Measurements from ENCODE around the gene PAWR.

PAWR gene

DNA sequence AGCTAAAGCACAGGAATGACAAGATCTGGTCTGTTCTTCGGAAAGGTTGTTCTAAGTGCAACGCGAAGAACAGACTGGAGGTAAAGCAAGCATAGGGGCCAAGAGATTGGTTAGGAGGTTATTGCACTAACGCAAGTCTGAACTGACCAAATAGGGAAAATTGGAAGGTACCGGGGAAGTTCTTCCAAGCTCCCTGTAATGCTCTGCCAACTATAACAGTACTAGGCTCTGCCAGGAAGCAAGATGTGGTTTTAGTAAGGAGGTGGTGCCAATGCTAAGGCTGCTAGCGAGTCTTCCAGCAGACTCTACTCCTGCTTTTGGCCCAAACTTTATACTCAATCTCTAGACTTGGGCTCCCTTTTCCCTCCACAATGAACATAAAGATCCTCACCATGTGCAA lies 138.6 kb downstream of the PAWR start:
- no peak overlapping the region for H3K9ac ChIP-seq
- no peak overlapping the region for H3K4me2 ChIP-seq
- H3K27me3 ChIP-seq (ENCODE audit: insufficient read depth, low read depth), result no peaks in the 10 kb centered on the region
- H3K79me2 ChIP-seq (ENCODE audit: insufficient read depth, low read depth), result no peaks in the 10 kb centered on the region
- H4K20me1 ChIP-seq (ENCODE audit: insufficient read depth), result no peaks in the 10 kb centered on the region
- TF ChIP-seq, protein P1, sequence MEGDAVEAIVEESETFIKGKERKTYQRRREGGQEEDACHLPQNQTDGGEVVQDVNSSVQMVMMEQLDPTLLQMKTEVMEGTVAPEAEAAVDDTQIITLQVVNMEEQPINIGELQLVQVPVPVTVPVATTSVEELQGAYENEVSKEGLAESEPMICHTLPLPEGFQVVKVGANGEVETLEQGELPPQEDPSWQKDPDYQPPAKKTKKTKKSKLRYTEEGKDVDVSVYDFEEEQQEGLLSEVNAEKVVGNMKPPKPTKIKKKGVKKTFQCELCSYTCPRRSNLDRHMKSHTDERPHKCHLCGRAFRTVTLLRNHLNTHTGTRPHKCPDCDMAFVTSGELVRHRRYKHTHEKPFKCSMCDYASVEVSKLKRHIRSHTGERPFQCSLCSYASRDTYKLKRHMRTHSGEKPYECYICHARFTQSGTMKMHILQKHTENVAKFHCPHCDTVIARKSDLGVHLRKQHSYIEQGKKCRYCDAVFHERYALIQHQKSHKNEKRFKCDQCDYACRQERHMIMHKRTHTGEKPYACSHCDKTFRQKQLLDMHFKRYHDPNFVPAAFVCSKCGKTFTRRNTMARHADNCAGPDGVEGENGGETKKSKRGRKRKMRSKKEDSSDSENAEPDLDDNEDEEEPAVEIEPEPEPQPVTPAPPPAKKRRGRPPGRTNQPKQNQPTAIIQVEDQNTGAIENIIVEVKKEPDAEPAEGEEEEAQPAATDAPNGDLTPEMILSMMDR (conservative IDR thresholded peaks at IDR 0.05; ENCODE audit: low read depth, low read length), result no peak
- no peak overlapping the region for H2AFZ ChIP-seq (ENCODE audit: low read depth)
- no peak overlapping the region for H3K27ac ChIP-seq
- H3K36me3 ChIP-seq (ENCODE audit: insufficient read depth), result no peaks in the 10 kb centered on the region
- H3K4me1 ChIP-seq (ENCODE audit: low read depth, poor library complexity, severe bottlenecking), result no peaks in the 10 kb centered on the region
- H3K4me3 ChIP-seq (IDR thresholded peaks at IDR 0.05; ENCODE audit: insufficient read depth, low read depth, low read length), result no peak overlapping the region

DNA sequence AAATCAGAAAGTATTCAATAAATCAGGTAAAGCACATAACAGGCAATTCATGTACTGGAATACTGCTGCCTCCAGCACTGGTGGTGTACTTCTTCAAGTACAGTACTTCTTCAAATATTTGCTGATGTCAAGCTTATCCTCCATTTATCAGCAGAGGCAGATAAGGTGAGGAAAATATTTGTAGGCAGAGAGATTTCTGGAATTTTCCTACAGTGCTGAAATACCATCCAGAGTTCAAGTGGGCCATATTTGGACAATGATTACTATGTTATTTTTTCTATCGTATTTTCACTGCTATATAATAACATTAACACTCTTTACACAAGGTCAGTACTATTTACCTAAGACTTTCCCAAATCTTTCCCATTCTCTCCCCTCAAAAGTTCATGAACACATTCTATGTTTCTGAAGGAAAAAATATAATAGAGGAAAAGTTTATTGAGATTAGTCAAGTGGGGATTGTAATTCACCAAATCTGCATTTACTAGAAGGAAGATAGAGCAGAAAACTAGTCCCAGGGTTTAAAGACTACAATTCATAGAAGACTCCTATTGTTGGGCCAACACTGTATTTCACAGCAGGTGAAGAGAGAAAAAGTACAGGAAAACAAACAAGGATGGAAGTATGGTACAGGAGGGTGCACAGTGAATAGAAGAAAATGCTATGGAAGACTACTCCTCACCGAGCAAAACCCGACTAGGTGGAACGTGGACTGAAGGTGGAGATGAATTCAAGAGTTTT lies 141.1 kb downstream of the PAWR start:
- Histone ChIP-seq H3K36me3 (ENCODE audit: insufficient read depth) (no peaks in the 10 kb centered on the region), H2AFZ (ENCODE audit: low read depth) (no peak overlapping the region), H3K9ac (no peak overlapping the region), H3K79me2 (ENCODE audit: insufficient read depth, low read depth) (no peaks in the 10 kb centered on the region), H4K20me1 (ENCODE audit: insufficient read depth) (no peaks in the 10 kb centered on the region), H3K27ac (no peak overlapping the region), H3K27me3 (ENCODE audit: insufficient read depth, low read depth) (no peaks in the 10 kb centered on the region), H3K4me1 (ENCODE audit: low read depth, poor library complexity, severe bottlenecking) (no peaks in the 10 kb centered on the region), H3K4me3 (IDR thresholded peaks at IDR 0.05; ENCODE audit: insufficient read depth, low read depth, low read length) (no peak overlapping the region), H3K4me2 (no peak overlapping the region)
- TF ChIP-seq, protein P1 (conservative IDR thresholded peaks at IDR 0.05; ENCODE audit: low read depth, low read length), result no peak

DNA sequence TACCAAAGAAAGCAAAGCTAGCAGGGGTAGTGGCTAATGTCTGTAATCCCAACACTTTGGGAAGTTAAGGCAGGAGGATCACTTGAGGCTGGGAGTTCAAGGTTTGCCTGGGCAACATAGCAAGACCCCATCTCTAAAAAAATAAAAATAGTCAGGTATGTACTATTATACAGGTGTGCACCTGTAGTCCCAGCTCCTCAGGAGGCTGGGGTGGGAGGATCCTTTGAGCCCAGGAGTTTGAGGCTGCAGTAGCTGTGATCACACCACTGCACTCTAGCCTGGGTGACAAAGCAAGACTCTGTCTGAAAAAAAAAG lies 142.2 kb downstream of the PAWR start:
- Histone ChIP-seq H3K9ac (no peak overlapping the region), H3K4me1 (ENCODE audit: low read depth, poor library complexity, severe bottlenecking) (no peaks in the 10 kb centered on the region), H3K27ac (no peak overlapping the region)

DNA sequence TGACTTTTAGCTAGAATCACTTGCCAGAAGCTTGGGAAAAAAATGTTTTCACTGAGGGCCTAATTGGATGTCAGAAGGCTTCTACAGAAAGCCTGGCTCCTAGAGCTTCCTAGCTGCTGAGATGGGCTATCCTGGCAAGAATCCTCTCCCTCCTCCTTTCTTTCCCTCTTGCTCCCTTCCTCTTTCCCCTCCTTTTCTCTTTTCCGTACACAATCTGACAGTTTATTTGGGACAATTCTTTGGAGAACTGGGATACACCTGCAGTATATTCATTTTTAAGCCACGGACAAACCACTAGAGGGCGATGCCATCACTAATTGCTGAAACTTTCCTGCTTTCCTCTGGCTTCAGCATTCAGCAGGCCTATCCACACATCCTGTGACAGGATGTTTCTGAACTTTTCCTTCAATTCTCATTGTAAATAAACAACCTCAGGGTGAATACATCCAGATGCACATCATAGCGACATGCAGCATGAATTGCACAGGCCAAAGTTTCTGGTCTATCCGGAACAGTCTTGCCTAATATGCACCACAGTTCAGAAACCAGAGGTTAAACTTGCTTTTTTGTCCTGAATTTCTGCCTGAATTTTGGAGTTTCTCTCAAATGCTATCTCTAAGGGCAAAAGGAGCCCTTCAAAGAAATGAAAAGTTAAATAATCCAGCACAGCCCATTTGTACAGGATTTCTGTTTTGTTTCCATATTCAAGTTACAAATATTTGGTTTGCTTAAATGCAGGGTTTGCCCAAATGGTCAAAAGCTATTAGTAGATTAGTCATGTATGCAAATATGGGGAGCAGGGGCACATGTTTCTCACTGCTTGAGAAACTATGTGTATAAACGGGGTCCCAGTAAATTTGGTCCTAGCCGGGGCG lies 142.8 kb downstream of the PAWR start:
- Histone ChIP-seq H3K27ac (no peak overlapping the region), H3K36me3 (ENCODE audit: insufficient read depth) (no peaks in the 10 kb centered on the region), H2AFZ (ENCODE audit: low read depth) (no peak overlapping the region), H3K4me2 (no peak overlapping the region), H3K4me3 (IDR thresholded peaks at IDR 0.05; ENCODE audit: insufficient read depth, low read depth, low read length) (no peak overlapping the region), H4K20me1 (ENCODE audit: insufficient read depth) (no peaks in the 10 kb centered on the region), H3K79me2 (ENCODE audit: insufficient read depth, low read depth) (no peaks in the 10 kb centered on the region), H3K27me3 (ENCODE audit: insufficient read depth, low read depth) (no peaks in the 10 kb centered on the region), H3K4me1 (ENCODE audit: low read depth, poor library complexity, severe bottlenecking) (no peaks in the 10 kb centered on the region), H3K9ac (no peak overlapping the region)
- TF ChIP-seq, protein P1 (conservative IDR thresholded peaks at IDR 0.05; ENCODE audit: low read depth, low read length), result peak; percentile 96

More for the DNA sequence above, 142.2 kb downstream of the PAWR start:
- Histone ChIP-seq H3K27me3 (ENCODE audit: insufficient read depth, low read depth) (no peaks in the 10 kb centered on the region), H3K4me2 (no peak overlapping the region), H3K36me3 (ENCODE audit: insufficient read depth) (no peaks in the 10 kb centered on the region), H2AFZ (ENCODE audit: low read depth) (no peak overlapping the region), H3K4me3 (IDR thresholded peaks at IDR 0.05; ENCODE audit: insufficient read depth, low read depth, low read length) (no peak overlapping the region), H4K20me1 (ENCODE audit: insufficient read depth) (no peaks in the 10 kb centered on the region), H3K79me2 (ENCODE audit: insufficient read depth, low read depth) (no peaks in the 10 kb centered on the region)
- TF ChIP-seq, protein P1 (conservative IDR thresholded peaks at IDR 0.05; ENCODE audit: low read depth, low read length), result no peak

All from KMS-11 (cell line).